ENCODE data around the gene SARS2.

SARS2 gene

DNA sequence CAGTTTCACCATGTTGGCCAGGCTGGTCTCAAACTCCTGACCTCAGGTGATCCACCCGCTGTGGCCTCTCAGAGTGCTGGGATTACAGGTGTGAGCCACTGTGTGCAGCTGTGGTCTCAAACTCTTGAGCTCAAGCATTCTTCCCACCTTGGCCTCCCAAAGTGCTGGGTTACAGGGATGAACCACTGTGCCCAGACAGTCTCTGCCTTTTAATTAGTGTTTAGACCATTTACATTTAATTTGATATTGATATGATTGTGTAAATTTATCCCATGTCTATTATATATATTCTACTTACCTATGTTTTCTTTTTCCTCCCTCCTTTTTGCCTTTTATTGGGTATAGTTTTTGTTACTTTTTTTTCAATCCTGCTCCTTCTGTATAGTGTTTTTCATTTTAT is 28.9 kb downstream of the SARS2 start:
- peaks cover 14% of the 10 kb centered on the region for H3K27me3 ChIP-seq (ENCODE audit: control insufficient read depth, insufficient read depth, low read length)
- H3K27ac ChIP-seq (ENCODE audit: low read depth, low read length) = no peak overlapping the region
- H3K9ac ChIP-seq (ENCODE audit: low read length) = no peak overlapping the region
- no peak overlapping the region for H3K4me3 ChIP-seq (ENCODE audit: low read depth, low read length)
- no peaks in the 10 kb centered on the region for H3K9me3 ChIP-seq (ENCODE audit: control insufficient read depth, insufficient read depth, low read depth, low read length)
- peaks cover 4% of the 10 kb centered on the region; the same call in 1 of the 2 replicates for H3K4me1 ChIP-seq (ENCODE audit: control insufficient read depth, insufficient read depth, low read length)
- peaks cover 19% of the 10 kb centered on the region for H3K36me3 ChIP-seq (ENCODE audit: control insufficient read depth, insufficient read depth, low read length)

DNA sequence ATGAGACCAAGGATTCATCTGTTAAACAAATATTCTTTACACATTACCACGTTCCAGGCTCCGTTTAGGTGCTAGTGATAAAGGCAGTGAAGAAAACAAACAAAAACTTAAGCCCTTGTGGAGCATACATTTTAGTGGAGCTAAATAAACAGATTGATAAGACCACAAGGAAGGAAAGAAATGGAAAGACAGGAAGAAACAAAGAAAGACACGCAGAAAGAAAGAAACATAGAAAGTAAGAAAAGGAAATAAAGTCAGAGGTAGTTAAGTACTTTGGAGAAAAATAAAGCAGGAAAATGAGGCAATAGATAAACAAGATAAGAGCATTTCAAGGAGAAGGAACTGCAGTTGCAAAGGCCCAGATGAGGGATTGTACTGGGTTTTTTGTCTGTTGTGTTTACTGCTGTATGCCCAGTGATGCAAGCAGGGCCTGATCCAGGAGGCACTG is 29.8 kb downstream of the SARS2 start:
- peaks cover 15% of the 10 kb centered on the region for H3K36me3 ChIP-seq (ENCODE audit: control insufficient read depth, insufficient read depth, low read length)
- no peak overlapping the region for H3K9ac ChIP-seq (ENCODE audit: low read length)
- H3K4me3 ChIP-seq (ENCODE audit: low read depth, low read length) = peak overlapping the region; percentile 68
- no peaks in the 10 kb centered on the region for H3K9me3 ChIP-seq (ENCODE audit: control insufficient read depth, insufficient read depth, low read depth, low read length)
- H3K27me3 ChIP-seq (ENCODE audit: control insufficient read depth, insufficient read depth, low read length) = peaks cover 14% of the 10 kb centered on the region
- H3K27ac ChIP-seq (ENCODE audit: low read depth, low read length) = no peak overlapping the region; the same call in 1 of the 2 replicates
- peaks cover 4% of the 10 kb centered on the region; the same call in 1 of the 2 replicates for H3K4me1 ChIP-seq (ENCODE audit: control insufficient read depth, insufficient read depth, low read length)

- peak overlapping the region; percentile 58; the same call in 1 of the 2 replicates for H3K27ac ChIP-seq (ENCODE audit: low read depth, low read length)
- H3K4me3 ChIP-seq (ENCODE audit: low read depth, low read length) = peak overlapping the region; percentile 68
- peaks cover 10% of the 10 kb centered on the region for H3K36me3 ChIP-seq (ENCODE audit: control insufficient read depth, insufficient read depth, low read length)
- peaks cover 4% of the 10 kb centered on the region; the same call in 1 of the 2 replicates for H3K4me1 ChIP-seq (ENCODE audit: control insufficient read depth, insufficient read depth, low read length)
- peak overlapping the region; percentile 62 for H3K9ac ChIP-seq (ENCODE audit: low read length)
- peaks cover 14% of the 10 kb centered on the region for H3K27me3 ChIP-seq (ENCODE audit: control insufficient read depth, insufficient read depth, low read length)
- H3K9me3 ChIP-seq (ENCODE audit: control insufficient read depth, insufficient read depth, low read depth, low read length) = no peaks in the 10 kb centered on the region
These were observed 30.3 kb downstream of the SARS2 start for GRCh38 chr19:38900202-38900629.

DNA sequence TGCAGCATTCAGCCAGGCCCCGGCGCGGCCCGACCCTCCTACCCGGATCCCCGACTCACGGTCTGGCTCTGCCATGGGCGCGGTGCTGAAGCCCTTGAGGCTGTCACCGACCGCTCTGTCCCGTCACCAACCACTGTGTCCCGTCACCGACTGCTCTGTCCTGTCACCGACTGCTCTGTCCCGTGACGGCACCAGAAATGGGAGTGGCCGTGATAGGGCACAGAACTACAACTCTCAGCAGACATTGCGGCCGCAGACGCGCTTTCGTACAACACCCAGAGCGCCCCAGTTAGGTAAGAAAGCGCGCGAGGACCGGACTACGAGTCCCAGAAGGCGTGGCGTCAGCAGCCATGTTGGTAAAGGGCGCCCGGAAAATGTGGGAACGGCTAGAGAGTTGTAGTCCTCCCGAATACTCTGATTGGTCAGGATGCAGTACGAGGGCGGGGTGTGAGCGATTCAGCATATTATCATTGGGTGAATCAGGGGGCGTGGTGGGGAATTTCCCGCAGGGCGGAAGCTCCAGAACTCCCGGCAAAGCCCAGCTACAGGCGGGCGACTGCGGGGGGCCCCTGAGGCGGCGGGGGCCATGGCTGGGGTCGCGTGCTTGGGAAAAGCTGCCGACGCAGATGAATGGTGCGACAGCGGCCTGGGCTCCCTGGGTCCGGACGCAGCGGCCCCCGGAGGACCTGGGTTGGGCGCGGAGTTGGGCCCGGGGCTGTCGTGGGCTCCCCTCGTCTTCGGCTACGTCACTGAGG is 30.9 kb downstream of the SARS2 start, which contains the start of the genes NFKBIB and SIRT2:
Gene NFKBIB (plus strand): TSS at position 523 of the 755 bp plus-strand sequence. CDS start 64 bp downstream, at position 587.
Gene SIRT2 (minus strand): TSS at position 172 of the 755 bp plus-strand sequence. CDS start 97 bp downstream, at position 75.
- peak within 1 kb of the TSS; percentile 68 for H3K4me3 ChIP-seq (ENCODE audit: low read depth, low read length)
- peaks cover 4% of the 10 kb centered on the region for H3K36me3 ChIP-seq (ENCODE audit: control insufficient read depth, insufficient read depth, low read length)
- H3K27ac ChIP-seq (ENCODE audit: low read depth, low read length) = peak within 1 kb of the TSS; percentile 58; the same call in 1 of the 2 replicates
- H3K4me1 ChIP-seq (ENCODE audit: control insufficient read depth, insufficient read depth, low read length) = peaks cover 4% of the 10 kb centered on the region; the same call in 1 of the 2 replicates
- peaks cover 14% of the 10 kb centered on the region for H3K27me3 ChIP-seq (ENCODE audit: control insufficient read depth, insufficient read depth, low read length)
- peak within 1 kb of the TSS; percentile 62 for H3K9ac ChIP-seq (ENCODE audit: low read length)
- no peaks in the 10 kb centered on the region for H3K9me3 ChIP-seq (ENCODE audit: control insufficient read depth, insufficient read depth, low read depth, low read length)

- H3K9me3 ChIP-seq (ENCODE audit: control insufficient read depth, insufficient read depth, low read depth, low read length) = no peaks in the 10 kb centered on the region
- H3K36me3 ChIP-seq (ENCODE audit: control insufficient read depth, insufficient read depth, low read length) = no peaks in the 10 kb centered on the region
- peak overlapping the region; percentile 16 for H3K9ac ChIP-seq (ENCODE audit: low read length)
- no peak overlapping the region for H3K27ac ChIP-seq (ENCODE audit: low read depth, low read length)
- H3K27me3 ChIP-seq (ENCODE audit: control insufficient read depth, insufficient read depth, low read length) = peaks cover 14% of the 10 kb centered on the region
- H3K4me3 ChIP-seq (ENCODE audit: low read depth, low read length) = peak overlapping the region; percentile 68
- peaks cover 4% of the 10 kb centered on the region; the same call in 1 of the 2 replicates for H3K4me1 ChIP-seq (ENCODE audit: control insufficient read depth, insufficient read depth, low read length)
These were observed 31.6 kb downstream of the SARS2 start for GRCh38 chr19:38898788-38899446.

GRCh38 chr19:38894968-38895367 is 35.6 kb downstream of the SARS2 start:
- no peak overlapping the region for H3K27ac ChIP-seq (ENCODE audit: low read depth, low read length)
- H3K4me3 ChIP-seq (ENCODE audit: low read depth, low read length) = no peak overlapping the region
- H3K36me3 ChIP-seq (ENCODE audit: control insufficient read depth, insufficient read depth, low read length) = no peaks in the 10 kb centered on the region
- H3K4me1 ChIP-seq (ENCODE audit: control insufficient read depth, insufficient read depth, low read length) = peaks cover 4% of the 10 kb centered on the region; the same call in 1 of the 2 replicates
- no peak overlapping the region for H3K9ac ChIP-seq (ENCODE audit: low read length)
- peaks cover 14% of the 10 kb centered on the region for H3K27me3 ChIP-seq (ENCODE audit: control insufficient read depth, insufficient read depth, low read length)
- no peaks in the 10 kb centered on the region for H3K9me3 ChIP-seq (ENCODE audit: control insufficient read depth, insufficient read depth, low read depth, low read length)

GRCh38 chr19:38893341-38893771 is 37.2 kb downstream of the SARS2 start:
- Histone ChIP-seq H3K27me3 (ENCODE audit: control insufficient read depth, insufficient read depth, low read length) (peaks cover 6% of the 10 kb centered on the region; the same call in 1 of the 2 replicates), H3K9me3 (ENCODE audit: control insufficient read depth, insufficient read depth, low read depth, low read length) (no peaks in the 10 kb centered on the region), H3K9ac (ENCODE audit: low read length) (no peak overlapping the region)

GRCh38 chr19:38892841-38893240 is 37.7 kb downstream of the SARS2 start:
- H3K4me1 ChIP-seq (ENCODE audit: control insufficient read depth, insufficient read depth, low read length) = no peaks in the 10 kb centered on the region
- no peaks in the 10 kb centered on the region; the same call in 1 of the 2 replicates for H3K36me3 ChIP-seq (ENCODE audit: control insufficient read depth, insufficient read depth, low read length)
- H3K9me3 ChIP-seq (ENCODE audit: control insufficient read depth, insufficient read depth, low read depth, low read length) = no peaks in the 10 kb centered on the region
- no peak overlapping the region for H3K4me3 ChIP-seq (ENCODE audit: low read depth, low read length)
- H3K27ac ChIP-seq (ENCODE audit: low read depth, low read length) = no peak overlapping the region
- H3K27me3 ChIP-seq (ENCODE audit: control insufficient read depth, insufficient read depth, low read length) = peaks cover under 1% of the 10 kb centered on the region; the same call in 1 of the 2 replicates
- no peak overlapping the region for H3K9ac ChIP-seq (ENCODE audit: low read length)

More at GRCh38 chr19:38893341-38893771, 37.2 kb downstream of the SARS2 start:
- no peak overlapping the region for H3K4me3 ChIP-seq (ENCODE audit: low read depth, low read length)
- no peaks in the 10 kb centered on the region for H3K4me1 ChIP-seq (ENCODE audit: control insufficient read depth, insufficient read depth, low read length)
- H3K27ac ChIP-seq (ENCODE audit: low read depth, low read length) = no peak overlapping the region
- no peaks in the 10 kb centered on the region; the same call in 1 of the 2 replicates for H3K36me3 ChIP-seq (ENCODE audit: control insufficient read depth, insufficient read depth, low read length)

GRCh38 chr19:38891771-38892170 is 38.8 kb downstream of the SARS2 start:
- Histone ChIP-seq H3K9ac (ENCODE audit: low read length) (no peak overlapping the region), H3K27ac (ENCODE audit: low read depth, low read length) (no peak overlapping the region), H3K9me3 (ENCODE audit: control insufficient read depth, insufficient read depth, low read depth, low read length) (no peaks in the 10 kb centered on the region), H3K36me3 (ENCODE audit: control insufficient read depth, insufficient read depth, low read length) (no peaks in the 10 kb centered on the region; the same call in 1 of the 2 replicates), H3K4me3 (ENCODE audit: low read depth, low read length) (no peak overlapping the region), H3K4me1 (ENCODE audit: control insufficient read depth, insufficient read depth, low read length) (no peaks in the 10 kb centered on the region), H3K27me3 (ENCODE audit: control insufficient read depth, insufficient read depth, low read length) (no peaks in the 10 kb centered on the region)

GRCh38 chr19:38890686-38891085 is 39.9 kb downstream of the SARS2 start:
- Histone ChIP-seq H3K36me3 (ENCODE audit: control insufficient read depth, insufficient read depth, low read length) (no peaks in the 10 kb centered on the region; the same call in 1 of the 2 replicates), H3K9me3 (ENCODE audit: control insufficient read depth, insufficient read depth, low read depth, low read length) (no peaks in the 10 kb centered on the region), H3K9ac (ENCODE audit: low read length) (no peak overlapping the region), H3K4me1 (ENCODE audit: control insufficient read depth, insufficient read depth, low read length) (no peaks in the 10 kb centered on the region), H3K27me3 (ENCODE audit: control insufficient read depth, insufficient read depth, low read length) (no peaks in the 10 kb centered on the region), H3K27ac (ENCODE audit: low read depth, low read length) (no peak overlapping the region), H3K4me3 (ENCODE audit: low read depth, low read length) (no peak overlapping the region)

All from HUES6 (cell line).